Dedifferentiated amniotic fluid mesenchymal stem cell (primary cell): ENCODE measurements around the gene ADAMTSL3.
"Not testable (repeated sequence)": the region's sequence is repeated elsewhere in the genome, so short reads cannot be mapped to it uniquely, and the experiment has no call there.

Experiments
- DNase-seq: peaks from one replicate; pipeline ENCODE4 v3.0.0-alpha.2; 2016; ENCODE audit errors: extremely low spot score

ADAMTSL3 gene

GRCh38 chr15:83753872-83754493 is 100.1 kb downstream of the ADAMTSL3 start:
- DNase-seq = no peak

DNA sequence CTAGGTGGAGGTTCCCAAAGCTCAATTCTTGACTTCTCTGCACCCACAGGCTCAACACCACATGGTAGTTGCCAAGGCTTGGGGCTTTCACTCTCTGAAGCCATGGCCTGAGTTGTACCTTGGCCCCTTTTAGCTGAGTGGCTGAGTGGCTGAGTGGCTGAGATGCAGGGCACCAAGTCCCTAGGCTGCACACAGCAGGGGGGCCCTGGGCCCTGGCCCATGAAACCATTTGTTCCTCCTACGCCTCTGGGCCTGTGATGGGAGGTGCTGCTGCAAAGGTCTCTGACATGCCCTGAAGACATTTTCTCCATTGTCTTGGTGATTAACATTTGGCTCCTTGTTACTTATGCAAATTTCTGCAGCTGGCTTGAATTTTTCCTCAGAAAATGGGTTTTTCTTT is 103.4 kb downstream of the ADAMTSL3 start:
- not testable (repeated sequence) for DNase-seq

- no peak for DNase-seq
Measured at GRCh38 chr15:83762367-83762766, 108.4 kb downstream of the ADAMTSL3 start.

DNA sequence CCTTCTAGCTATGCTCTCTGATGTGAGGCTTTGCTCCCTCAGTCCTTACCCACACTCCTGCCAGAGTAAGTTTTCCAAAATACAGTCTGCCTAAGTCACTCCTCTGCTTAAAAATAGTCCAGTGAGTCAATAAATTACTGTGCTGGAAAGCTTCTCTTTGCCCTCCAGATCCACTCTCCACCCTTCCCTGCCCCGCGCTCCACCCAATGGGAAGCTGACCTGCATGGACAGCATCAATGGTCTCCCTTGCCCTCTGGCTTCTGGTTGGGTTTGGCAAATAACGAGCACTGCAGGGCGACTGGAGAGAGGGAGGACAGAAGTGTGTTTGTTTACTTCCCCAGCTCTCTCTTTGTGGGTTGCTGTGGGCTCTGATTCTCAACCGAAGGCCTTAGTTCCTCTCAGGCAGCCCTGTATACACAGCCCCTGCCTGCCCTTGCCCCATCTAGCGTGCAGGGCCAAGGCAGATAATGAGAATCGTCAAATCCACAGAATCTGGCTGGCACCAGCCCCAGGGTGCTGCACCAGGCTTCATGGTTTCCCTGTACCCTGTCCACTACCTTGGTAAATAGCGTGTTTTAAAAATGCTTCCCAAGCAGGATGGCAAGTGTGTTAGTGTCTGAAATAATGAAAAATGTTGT is 110.4 kb downstream of the ADAMTSL3 start:
- no peak for DNase-seq

DNA sequence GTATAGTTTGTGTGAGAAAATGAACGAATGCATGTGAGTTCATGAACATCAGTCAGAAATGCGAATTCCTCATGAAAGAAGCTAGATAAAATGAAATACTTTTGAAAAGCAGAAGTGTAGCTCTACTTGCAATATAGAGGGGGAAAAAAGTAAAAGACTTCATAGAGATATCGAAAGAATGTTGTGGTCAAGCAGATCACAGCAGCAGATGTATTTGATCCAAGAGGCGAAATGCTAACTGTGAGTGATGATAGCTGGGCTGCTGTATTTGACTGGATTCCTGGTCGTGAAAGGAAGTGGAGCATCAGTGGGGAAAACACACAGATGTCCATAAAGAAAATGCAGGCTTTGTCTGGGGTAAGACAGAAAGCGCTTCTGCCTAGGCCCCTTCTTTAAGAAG is 112.4 kb downstream of the ADAMTSL3 start:
- DNase-seq = no peak

GRCh38 chr15:83767741-83768140 is 113.8 kb downstream of the ADAMTSL3 start:
- no peak for DNase-seq

DNA sequence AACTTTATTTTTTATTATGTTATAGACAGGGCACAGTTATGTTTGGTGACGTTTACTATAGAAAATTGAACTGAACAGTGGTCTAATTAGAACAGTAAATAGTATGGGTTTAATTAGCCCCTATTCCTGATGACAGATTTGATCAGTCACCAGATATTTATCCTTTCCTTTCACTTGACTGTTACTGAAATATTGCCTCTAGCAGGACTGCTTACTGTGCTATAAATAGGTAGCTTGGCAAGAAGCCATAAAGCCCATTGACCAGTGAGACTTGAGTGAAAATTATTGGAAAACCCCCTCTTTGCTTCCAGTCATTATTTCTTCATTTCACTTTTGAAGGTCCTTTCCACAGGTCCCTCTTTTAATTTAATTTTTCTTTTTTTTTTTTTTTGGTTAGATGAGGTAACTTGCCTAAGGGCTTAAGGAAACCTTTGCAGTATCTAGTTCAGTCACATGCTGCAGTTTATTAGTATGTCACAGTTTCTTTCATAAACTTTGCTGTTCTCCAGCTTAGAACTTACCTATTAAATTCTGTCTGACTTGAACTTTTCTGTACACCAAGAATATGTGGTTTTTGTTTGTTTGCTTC is 115.6 kb downstream of the ADAMTSL3 start:
- DNase-seq = no peak

DNA sequence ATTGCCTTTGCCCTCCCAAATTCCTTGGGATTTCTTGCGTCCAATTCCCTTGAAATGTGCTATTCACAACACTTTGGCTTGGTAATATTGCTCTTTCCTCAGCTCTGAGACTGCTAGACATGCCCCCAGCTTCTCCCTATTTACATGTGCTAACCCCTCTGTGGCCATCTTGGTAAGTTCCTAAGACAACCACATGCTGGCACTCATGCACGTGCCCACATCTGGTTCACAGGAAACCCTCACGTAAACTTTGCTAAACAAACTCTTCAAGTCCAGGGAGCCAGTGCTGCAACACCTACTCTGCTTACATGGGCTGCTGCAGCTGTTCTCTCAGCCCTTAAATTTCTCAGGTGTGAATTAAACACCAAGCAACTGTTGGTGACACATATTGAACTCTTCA is 121.8 kb downstream of the ADAMTSL3 start:
- no peak for DNase-seq

GRCh38 chr15:83776986-83777385 is 123.1 kb downstream of the ADAMTSL3 start:
- no peak for DNase-seq

DNA sequence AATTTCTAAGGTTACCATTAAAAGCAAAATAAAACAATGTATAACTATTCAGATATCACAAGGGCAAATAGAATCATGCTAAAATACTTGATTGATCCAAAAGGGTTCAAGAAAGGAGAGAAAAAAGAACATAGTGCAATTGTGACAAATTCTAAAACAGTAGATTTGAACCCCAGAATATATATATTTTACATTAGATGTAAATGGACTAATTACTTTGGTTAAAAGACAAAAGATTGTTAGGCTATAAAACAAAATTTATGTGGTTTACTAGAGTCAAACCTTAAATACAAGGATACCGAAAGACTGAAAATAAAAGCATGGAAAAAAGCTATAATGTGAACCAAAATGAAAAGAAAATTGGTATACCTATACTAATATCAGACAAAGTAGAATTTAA is 129.3 kb downstream of the ADAMTSL3 start:
- no peak for DNase-seq

DNA sequence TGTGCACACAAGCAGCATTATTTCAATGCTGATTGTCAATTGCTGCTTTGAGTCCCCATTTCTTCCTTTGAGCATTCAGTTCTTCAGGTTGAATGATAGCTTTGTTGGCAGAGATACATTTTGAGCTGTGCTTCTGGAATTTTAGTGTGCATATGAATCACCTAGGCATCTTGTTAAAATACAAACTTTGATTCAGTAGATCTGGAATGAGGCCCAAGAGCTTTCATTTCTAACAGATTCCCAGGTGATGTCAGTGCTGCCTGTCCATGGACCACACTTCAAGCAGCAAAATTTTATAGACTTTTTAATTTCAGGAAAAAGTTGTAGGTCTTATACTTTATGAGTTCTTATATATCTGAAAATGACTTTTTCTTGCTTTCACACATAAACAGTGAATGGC is 131.1 kb downstream of the ADAMTSL3 start:
- DNase-seq = no peak

GRCh38 chr15:83786336-83786735 is 132.4 kb downstream of the ADAMTSL3 start:
- no peak for DNase-seq

GRCh38 chr15:83793069-83793468 is 139.1 kb downstream of the ADAMTSL3 start:
- no peak for DNase-seq

- DNase-seq = no peak
Measured at GRCh38 chr15:83794209-83794608, 140.3 kb downstream of the ADAMTSL3 start.

DNA sequence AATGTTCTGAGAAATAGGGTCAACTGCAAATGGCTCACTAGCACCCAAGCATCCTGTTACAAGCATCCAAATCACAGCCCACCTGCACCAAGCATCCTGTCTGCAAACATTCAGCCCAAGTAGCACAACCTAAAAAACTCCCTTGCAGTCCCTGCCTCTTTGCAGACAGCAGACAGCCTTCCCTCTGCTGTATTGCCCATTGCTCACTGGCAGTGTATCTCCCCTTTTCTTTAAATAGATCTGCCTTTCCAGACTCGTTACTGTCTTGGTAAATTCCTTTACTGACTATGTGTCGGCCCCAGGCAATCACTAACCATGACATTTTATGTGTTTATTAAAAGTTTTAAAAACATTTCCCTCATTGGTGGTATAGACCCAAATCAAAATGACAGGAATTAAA is 155.4 kb downstream of the ADAMTSL3 start:
- DNase-seq = no peak

- DNase-seq = no peak
Measured at GRCh38 chr15:83810110-83810509, 156.2 kb downstream of the ADAMTSL3 start.

DNA sequence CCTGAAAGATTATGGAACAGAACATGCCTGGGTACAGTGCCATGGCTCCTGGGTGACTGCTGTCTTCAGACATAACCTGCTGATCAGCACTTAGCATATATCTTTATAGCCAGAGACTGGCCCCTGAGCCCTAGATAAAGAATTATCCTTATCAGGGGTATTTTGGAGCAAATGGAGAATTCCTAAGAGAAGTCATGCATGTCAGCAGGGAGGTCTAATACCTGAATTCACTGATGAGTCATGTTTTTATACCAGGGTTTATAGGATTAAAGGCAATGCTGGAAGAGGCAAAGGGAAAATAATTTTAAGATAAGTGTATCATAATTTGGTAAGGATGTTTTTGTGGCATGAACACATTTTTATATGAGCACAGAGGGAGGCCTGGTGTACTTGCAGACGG is 159.8 kb downstream of the ADAMTSL3 start:
- DNase-seq = no peak

DNA sequence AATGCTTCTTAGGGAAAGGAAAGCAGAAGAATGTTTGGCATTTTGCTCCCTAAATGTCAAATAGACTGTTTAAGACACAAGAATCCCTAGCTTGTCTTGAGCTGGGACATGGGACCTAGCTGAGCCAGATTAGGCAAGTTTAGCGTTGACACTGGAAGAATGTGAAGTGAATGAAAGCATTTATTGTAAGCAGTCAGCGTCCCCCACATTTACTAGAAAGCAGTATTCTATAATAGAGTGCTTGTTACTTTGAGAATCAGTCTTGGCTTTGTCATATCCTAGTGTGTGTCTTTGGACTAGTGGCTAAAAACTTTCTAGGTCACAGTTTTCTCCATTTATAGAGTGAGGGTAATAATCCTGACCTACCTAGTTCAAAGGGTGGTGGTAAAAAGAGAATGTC is 161.6 kb downstream of the ADAMTSL3 start:
- DNase-seq = no peak

DNA sequence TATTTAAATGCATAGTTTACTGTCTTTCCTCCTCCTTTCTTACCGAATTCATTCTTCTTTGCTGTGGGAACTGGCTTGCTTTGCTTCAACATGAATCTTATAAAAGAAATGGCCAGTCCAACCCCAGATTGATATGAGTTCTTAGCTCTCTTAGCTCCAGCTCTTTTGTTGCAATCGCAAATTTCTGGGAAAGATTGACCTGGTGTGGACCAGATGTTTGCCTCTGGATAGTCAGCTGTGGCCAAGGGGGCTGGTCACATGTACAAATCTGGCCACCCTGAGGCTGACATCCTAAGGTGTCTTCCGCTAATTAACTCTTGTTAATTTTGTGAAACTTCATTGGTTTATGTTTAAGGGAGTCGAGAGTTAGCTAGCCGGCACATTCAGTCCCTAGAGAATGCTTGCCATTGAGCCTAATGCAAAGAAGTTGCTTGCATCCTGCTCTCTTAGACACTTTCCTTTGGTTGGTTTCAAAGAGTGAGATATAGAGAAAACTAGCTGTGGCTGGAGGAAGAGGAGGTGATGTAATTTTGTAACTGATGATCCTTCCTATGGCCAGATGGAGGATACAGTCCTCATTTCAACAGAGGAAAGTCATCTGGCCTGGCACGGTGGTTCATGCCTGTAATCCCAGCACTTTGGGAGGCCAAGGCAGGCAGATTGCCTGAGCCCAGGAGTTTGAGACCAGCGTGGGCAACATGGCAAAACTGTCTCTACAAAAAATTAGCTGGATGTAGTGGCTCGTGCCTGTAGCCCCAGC is 162.4 kb downstream of the ADAMTSL3 start:
- DNase-seq = no peak

- DNase-seq = no peak
Measured at GRCh38 chr15:83818591-83818990, 164.7 kb downstream of the ADAMTSL3 start.

GRCh38 chr15:83830381-83830780 is 176.5 kb downstream of the ADAMTSL3 start:
- no peak for DNase-seq

DNA sequence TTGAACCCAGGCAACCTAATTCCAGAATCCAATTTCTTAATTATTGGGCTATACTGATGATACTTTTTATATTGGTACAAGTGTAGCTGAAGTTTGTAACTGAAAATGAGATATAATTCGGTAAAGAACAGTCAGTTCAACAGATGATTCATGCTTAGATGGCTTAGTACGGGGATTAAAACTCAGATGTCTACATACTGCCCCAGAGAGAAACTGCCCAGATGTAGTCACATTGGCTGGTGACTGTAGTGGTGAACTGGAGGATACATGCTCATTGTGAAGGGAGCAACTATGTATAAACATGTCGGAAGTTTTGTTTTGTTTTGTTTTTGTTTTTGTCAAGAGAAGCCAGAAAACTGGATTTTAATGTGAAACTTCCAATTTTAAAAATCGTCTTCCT is 179.6 kb downstream of the ADAMTSL3 start:
- no peak for DNase-seq

DNA sequence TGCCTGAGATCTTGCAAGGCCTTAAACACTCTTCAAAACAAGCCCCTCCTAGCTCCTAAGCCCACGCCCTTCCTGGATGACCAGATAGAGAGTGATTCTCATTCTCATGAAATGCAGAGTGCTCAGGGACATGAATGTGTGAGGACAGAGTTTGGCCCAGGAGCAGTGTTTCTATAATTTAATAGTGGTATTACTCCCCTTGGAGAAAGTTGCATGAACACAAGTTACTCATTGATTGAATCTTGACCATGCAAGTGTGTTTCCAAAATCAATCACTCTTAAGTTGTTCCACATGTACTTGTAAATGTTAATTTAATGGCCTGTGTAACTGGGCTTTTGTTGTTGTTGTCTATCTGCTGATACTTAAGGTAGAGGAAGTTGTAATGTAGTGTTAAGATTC is 181.6 kb downstream of the ADAMTSL3 start:
- DNase-seq = no peak
